PC-3 (cell line): Measurements from ENCODE around the gene SEPTIN5. TPM values are rescaled to one million over a fixed set of nuclear protein-coding genes. Genes with fewer than 3 reads are reported as not detected.

Experiments
- ATAC-seq: fragments of 200-7000 bp; cut with Tn5 transposase; 2 replicates; pipeline ENCODE4 v1.9.1; 2020; ENCODE audit warnings: mild to moderate bottlenecking, moderate library complexity
- Bru-seq: library from RNA; stranded (reverse); fragments of 400-500 nt; gene quantifications from one replicate; lab custom pipeline; 2021; lab: Mats Ljungman, UMichigan
- BruChase-seq, 2 experiments: library from RNA; stranded (reverse); fragments of 400-500 nt; gene quantifications; one replicate each; lab custom pipeline; 2021; lab: Mats Ljungman, UMichigan
- BruUV-seq: library from RNA; stranded (reverse); fragments of 400-500 nt; replicated peaks from 2 replicates; lab custom pipeline; 2021; lab: Mats Ljungman, UMichigan
- CTCF ChIA-PET: fragments of 300-600 bp; sonication (Branson Sonifier 250); formaldehyde crosslinking; loops from one replicate; lab custom pipeline; 2022; ENCODE audit warnings: antibody characterized with exemption; lab: Charles Lee
- POLR2A ChIA-PET: fragments of 300-600 bp; sonication (Branson Sonifier 250); formaldehyde crosslinking; loops from one replicate; lab custom pipeline; 2022; ENCODE audit warnings: antibody characterized with exemption; ENCODE audit not compliant: unreplicated experiment; lab: Charles Lee
- DNase-seq: peaks from one replicate; pipeline ENCODE4 v3.0.0-alpha.2; 2015
- H2AFZ ChIP-seq: fragments of 300-600 bp; sonication (generic); 2 replicates; pipeline ENCODE4 v1.6.0; 2016; ENCODE audit warnings: antibody characterized with exemption, low read length
- H3F3A ChIP-seq: fragments of 300-600 bp; sonication (generic); one replicate; pipeline ENCODE4 v1.6.0; 2017; ENCODE audit warnings: antibody characterized with exemption, low read length, control low read depth, mild to moderate bottlenecking; ENCODE audit not compliant: unreplicated experiment
- H3K27ac ChIP-seq: fragments of 300-600 bp; sonication (generic); 2 replicates; pipeline ENCODE4 v1.5.1; 2016; ENCODE audit warnings: mild to moderate bottlenecking, low read length
- H3K27me3 ChIP-seq: fragments of 300-600 bp; sonication (generic); 2 replicates; pipeline ENCODE4 v1.6.1; 2016; ENCODE audit warnings: low read length, mixed read lengths
- H3K36me3 ChIP-seq: fragments of 300-600 bp; sonication (generic); 2 replicates; pipeline ENCODE4 v1.6.1; 2016; ENCODE audit warnings: low read depth, mixed run types, low read length, mixed read lengths
- H3K4me1 ChIP-seq: fragments of 300-600 bp; sonication (generic); 2 replicates; pipeline ENCODE4 v1.5.1; 2016; ENCODE audit warnings: low read length; ENCODE audit not compliant: insufficient read depth
- H3K4me2 ChIP-seq: fragments of 300-600 bp; sonication (generic); 2 replicates; pipeline ENCODE4 v1.6.0; 2016; ENCODE audit warnings: low read length
- H3K4me3 ChIP-seq: fragments of 300-600 bp; sonication (generic); 2 replicates; pipeline ENCODE4 v1.5.1; 2016; ENCODE audit warnings: mild to moderate bottlenecking, low read length, mixed read lengths
- H3K79me2 ChIP-seq: fragments of 300-600 bp; sonication (generic); 2 replicates; pipeline ENCODE4 v1.6.1; 2017; ENCODE audit warnings: low read length, mixed read lengths
- H3K9ac ChIP-seq: fragments of 300-600 bp; sonication (generic); 2 replicates; pipeline ENCODE4 v1.6.0; 2016; ENCODE audit warnings: mild to moderate bottlenecking, low read length
- H3K9me2 ChIP-seq: fragments of 300-600 bp; sonication (generic); replicated peaks from 2 replicates; pipeline ENCODE4 v1.6.1; 2016; ENCODE audit warnings: mixed run types, low read length, mixed read lengths
- H3K9me3 ChIP-seq: fragments of 300-600 bp; sonication (generic); 2 replicates; pipeline ENCODE4 v1.6.1; 2016; ENCODE audit warnings: low read length, mixed read lengths
- H4K20me1 ChIP-seq: fragments of 300-600 bp; sonication (generic); 2 replicates; pipeline ENCODE4 v1.6.1; 2016; ENCODE audit warnings: low read length, mixed read lengths
- EZH2 ChIP-seq: fragments of 300-600 bp; sonication (generic); IDR thresholded peaks from one replicate; pipeline ENCODE4 v1.6.1; 2017; ENCODE audit warnings: antibody characterized with exemption, mild to moderate bottlenecking, low read length; ENCODE audit not compliant: unreplicated experiment
- EZH2phosphoT487 ChIP-seq: fragments of 300-600 bp; sonication (generic); IDR thresholded peaks from 2 replicates; pipeline ENCODE4 v1.6.1; 2018; ENCODE audit warnings: mild to moderate bottlenecking, antibody characterized with exemption, low read length, borderline replicate concordance
- intact Hi-C: fragments of 100-400 bp; cut with micrococcal nuclease; formaldehyde crosslinking; loops from 2 replicates; pipeline ENCODE4 v1.9.0; 2023
- long read RNA-seq: library from polyadenylated mRNA; unstranded; transcript quantifications from one replicate; pipeline ENCODE4 v2.0.0, GENCODE V29; 2021; ENCODE audit not compliant: unreplicated experiment
- total RNA-seq: library from RNA; depleted of rRNA; stranded (reverse); fragments of >200 nt; gene quantifications from 2 replicates; pipeline ENCODE4 v1.2.3, GENCODE V29; 2014; rRNA removed
- TF ChIP-seq, protein P1 (sequence below): fragments of 300-600 bp; sonication (generic); conservative IDR thresholded peaks from 2 replicates; pipeline ENCODE4 v1.5.1; 2017; ENCODE audit warnings: antibody characterized with exemption, low read depth, mild to moderate bottlenecking, low read length

The SEPTIN5 gene
- total RNA-seq (26.3 and 27.5 TPM in 2 replicates), Bru-seq, nascent RNA (percentile 52 among the genes with signal in this experiment), BruChase-seq, experiment 1, labeled RNA remaining after a 6-hour chase (percentile 43 among the genes with signal in this experiment), BruChase-seq, experiment 2, labeled RNA remaining after a 2-hour chase (percentile 45 among the genes with signal in this experiment)
- long read RNA-seq, partial matches to known transcripts: 11 of 23 reads
- long read RNA-seq, other reads (novel, unspliced or antisense): 10 of 23 reads

DNA sequence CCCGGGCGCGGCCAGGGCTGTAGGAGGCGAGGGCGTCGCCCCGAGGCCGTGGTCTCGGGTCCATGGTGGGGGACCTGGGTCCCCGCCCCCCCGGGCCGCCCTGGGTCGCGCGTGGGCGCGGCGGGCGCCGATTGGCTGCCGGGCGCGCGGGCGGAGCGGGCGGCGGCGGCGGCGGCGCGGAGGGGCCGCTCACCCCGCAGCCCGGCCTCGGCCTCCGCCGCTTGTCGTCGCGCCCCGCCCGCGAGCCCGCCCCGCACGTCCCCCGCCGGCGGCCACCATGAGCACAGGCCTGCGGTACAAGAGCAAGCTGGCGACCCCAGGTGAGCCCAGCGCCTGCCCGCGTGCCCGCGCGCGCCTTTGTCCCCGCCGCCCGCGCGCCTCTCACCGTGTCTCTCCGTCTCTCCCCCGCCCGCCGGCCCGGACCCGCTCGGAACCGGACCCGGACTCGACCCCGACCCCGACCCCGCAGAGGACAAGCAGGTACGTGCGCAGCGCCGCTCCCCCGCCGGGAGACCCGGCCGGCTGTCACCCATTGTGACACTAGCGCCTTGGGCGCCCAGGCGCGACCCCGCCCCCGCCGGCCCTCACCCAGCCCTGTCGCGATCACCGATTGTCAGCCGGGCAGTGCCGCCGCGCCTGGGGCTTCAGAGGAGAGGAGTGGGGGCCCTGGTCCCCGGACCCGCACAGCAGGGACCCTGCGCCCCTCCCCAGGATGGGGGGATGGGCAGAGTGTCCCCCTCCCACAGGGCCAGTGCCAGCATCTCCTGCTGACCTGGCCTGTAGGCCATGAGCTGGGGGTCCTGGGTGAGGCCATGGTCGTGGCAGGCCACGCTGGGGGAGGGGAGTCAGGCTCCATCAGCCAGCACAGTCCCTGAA, at the start of gene SEPTIN5:
Gene SEPTIN5, plus strand, starts transcription at position 192 of the 876 bp plus-strand sequence. Its CDS starts 86 bp downstream, at position 278.
- DNase-seq: no peak
- H3F3A ChIP-seq: no peaks in the 10 kb centered on the region
- H3K4me1 ChIP-seq: no peaks in the 10 kb centered on the region
- H3K9me2 ChIP-seq: no peaks in the 10 kb centered on the region
- H3K36me3 ChIP-seq: no peaks in the 10 kb centered on the region
- H3K27me3 ChIP-seq: no peaks in the 10 kb centered on the region
- peak; percentile 16 for ATAC-seq
- POLR2A ChIA-PET: no interaction called here
- TSS peak; percentile 32 for BruUV-seq
- no peaks in the 10 kb centered on the region for H4K20me1 ChIP-seq
- CTCF ChIA-PET: no interaction called here
- no peaks in the 10 kb centered on the region for H3K9me3 ChIP-seq
- no peaks in the 10 kb centered on the region for H3K79me2 ChIP-seq
- no peak for TF ChIP-seq EZH2phosphoT487
- no peak for TF ChIP-seq EZH2
- TF ChIP-seq, protein P1, sequence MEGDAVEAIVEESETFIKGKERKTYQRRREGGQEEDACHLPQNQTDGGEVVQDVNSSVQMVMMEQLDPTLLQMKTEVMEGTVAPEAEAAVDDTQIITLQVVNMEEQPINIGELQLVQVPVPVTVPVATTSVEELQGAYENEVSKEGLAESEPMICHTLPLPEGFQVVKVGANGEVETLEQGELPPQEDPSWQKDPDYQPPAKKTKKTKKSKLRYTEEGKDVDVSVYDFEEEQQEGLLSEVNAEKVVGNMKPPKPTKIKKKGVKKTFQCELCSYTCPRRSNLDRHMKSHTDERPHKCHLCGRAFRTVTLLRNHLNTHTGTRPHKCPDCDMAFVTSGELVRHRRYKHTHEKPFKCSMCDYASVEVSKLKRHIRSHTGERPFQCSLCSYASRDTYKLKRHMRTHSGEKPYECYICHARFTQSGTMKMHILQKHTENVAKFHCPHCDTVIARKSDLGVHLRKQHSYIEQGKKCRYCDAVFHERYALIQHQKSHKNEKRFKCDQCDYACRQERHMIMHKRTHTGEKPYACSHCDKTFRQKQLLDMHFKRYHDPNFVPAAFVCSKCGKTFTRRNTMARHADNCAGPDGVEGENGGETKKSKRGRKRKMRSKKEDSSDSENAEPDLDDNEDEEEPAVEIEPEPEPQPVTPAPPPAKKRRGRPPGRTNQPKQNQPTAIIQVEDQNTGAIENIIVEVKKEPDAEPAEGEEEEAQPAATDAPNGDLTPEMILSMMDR: no peak
- no peak within 1 kb of the TSS for H3K27ac ChIP-seq
- H3K4me2 ChIP-seq: peak within 1 kb of the TSS; percentile 95
- H2AFZ ChIP-seq: peak within 1 kb of the TSS; percentile 78
- H3K9ac ChIP-seq: peak within 1 kb of the TSS; percentile 27; the same call in 1 of the 2 replicates
- intact Hi-C loops: loop anchor here (10.0 kb wide), 1 partner anchor 220 kb away; no protein-coding TSS in a partner anchor
- peak within 1 kb of the TSS; percentile 72 for H3K4me3 ChIP-seq

DNA sequence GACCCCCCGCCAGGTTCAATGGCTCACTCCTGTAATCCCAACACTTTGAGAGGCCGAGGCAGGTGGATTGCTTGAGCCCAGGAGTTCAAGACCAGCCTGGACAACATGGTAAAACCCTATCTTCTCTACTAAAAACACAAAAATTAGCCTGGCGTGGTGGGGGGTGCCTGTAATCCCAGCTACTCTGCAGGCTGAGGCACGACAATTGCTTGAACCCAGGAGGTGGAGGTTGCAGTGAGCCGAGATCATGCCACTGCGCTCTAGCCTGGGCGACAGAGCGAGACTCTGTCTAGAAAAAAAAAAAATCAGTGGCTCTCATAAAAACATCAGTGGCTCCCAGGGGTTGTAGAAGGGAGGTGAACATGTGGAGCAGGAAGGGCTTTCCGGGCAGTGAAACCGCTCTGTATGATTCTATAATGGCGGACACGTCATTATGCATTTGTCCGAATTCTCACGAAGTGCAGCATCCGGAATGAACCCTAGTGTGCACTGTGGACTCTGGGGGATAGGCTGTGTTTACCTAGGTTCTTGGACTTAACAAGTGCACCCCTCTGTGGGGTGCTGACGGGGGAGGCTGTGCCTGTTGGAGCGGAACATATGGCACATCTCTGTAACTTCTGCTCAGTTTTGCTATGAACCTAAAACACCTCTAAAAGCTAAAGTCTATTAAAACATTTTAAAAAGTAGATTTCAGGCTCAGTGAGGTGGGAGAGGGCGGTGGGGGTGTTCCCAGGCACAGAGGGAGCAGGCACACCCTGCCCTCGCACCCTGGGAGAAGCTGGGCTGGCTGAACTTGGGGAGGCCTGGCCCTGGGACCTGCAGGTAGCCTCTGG, 49.1 kb upstream of the SEPTIN5 start:
- H3K9me2 ChIP-seq: no peaks in the 10 kb centered on the region
- CTCF ChIA-PET: no interaction called here
- POLR2A ChIA-PET: no interaction called here
- BruUV-seq: no TSS peak
- no peaks in the 10 kb centered on the region for H3K4me1 ChIP-seq
- no peak for TF ChIP-seq EZH2
- TF ChIP-seq EZH2phosphoT487: no peak
- TF ChIP-seq, protein P1: no peak
- H3K27me3 ChIP-seq: no peaks in the 10 kb centered on the region
- no peak overlapping the region for H3K27ac ChIP-seq
- no peaks in the 10 kb centered on the region for H3K9me3 ChIP-seq
- no peak overlapping the region for H3K9ac ChIP-seq
- DNase-seq (no peak), ATAC-seq (no peak)
- no peak overlapping the region for H3K4me2 ChIP-seq
- no peaks in the 10 kb centered on the region for H3F3A ChIP-seq
- H4K20me1 ChIP-seq: no peaks in the 10 kb centered on the region
- H3K4me3 ChIP-seq: no peak overlapping the region
- no peaks in the 10 kb centered on the region for H3K79me2 ChIP-seq
- intact Hi-C loops: no loop called here
- H3K36me3 ChIP-seq: no peaks in the 10 kb centered on the region
- H2AFZ ChIP-seq: no peak overlapping the region
